PC-3 (cell line): Measurements from ENCODE around the gene DPM2.

Source experiments
- CTCF ChIP-seq: fragments of 300-600 bp; sonication (generic); conservative IDR thresholded peaks from 2 replicates; pipeline ENCODE4 v1.5.1; 2017; ENCODE audit warnings: antibody characterized with exemption, low read depth, mild to moderate bottlenecking, low read length
- EZH2 ChIP-seq: fragments of 300-600 bp; sonication (generic); IDR thresholded peaks from one replicate; pipeline ENCODE4 v1.6.1; 2017; ENCODE audit warnings: antibody characterized with exemption, mild to moderate bottlenecking, low read length; ENCODE audit not compliant: unreplicated experiment
- EZH2phosphoT487 ChIP-seq: fragments of 300-600 bp; sonication (generic); IDR thresholded peaks from 2 replicates; pipeline ENCODE4 v1.6.1; 2018; ENCODE audit warnings: mild to moderate bottlenecking, antibody characterized with exemption, low read length, borderline replicate concordance

DNA sequence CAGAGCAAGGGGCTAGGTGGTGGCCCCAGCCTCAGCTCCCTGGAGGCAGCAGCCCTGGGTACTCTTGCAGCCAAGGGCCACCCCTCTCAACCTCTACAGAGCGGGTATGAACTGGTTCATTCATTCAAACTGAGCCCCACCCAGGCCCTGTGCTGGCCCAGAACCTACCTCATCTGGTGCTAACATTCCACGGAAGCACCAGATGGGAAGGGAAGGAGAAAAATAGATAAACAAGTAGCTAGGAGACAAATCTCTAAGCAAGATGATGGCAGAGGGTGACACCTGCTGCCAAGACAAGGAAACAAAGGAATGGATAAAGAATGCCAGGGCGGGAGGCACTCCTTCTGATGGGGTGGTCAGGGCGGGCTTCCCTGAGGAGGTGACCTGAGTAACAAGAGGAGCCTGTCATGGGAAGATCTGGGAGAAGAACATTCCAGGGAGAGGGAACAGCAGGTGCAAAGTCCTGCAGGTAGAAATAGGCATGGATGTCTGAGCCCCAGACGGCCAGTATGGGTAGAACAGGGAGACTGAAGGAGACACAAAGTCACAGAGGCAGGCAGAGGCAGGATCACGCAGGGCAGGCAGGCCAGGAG is 26.9 kb downstream of the DPM2 start:
- TF ChIP-seq CTCF, result peak; percentile 41; the same call in 1 of the 2 replicates
- no peak for TF ChIP-seq EZH2phosphoT487
- TF ChIP-seq EZH2, result no peak
